ENCODE measurements around the gene TNFRSF13B. TPM values are rescaled to one million over a fixed set of nuclear protein-coding genes. Genes with fewer than 3 reads are reported as not detected.

TNFRSF13B gene
- total RNA-seq, 4 donors from 2014 or later = 0.66 TPM; not detected in 3

GRCh38 chr17:16929757-16930520 is 42.0 kb downstream of the TNFRSF13B start:
- H3K27me3 ChIP-seq = peaks cover 0 to 5% (median 0%) of the 10 kb centered on the region in 4 donors
- H3K9me3 ChIP-seq = no peaks in the 10 kb centered on the region
- H3K27ac ChIP-seq (replicated peaks in 1 of 4) = no peak overlapping the region
- WGBS = 90% methylated on average over 12 of the region's 17 CpGs
- DNase-seq (ENCODE audit: extremely low spot score) = no peak
- no peak overlapping the region for H3K4me3 ChIP-seq
- H3K36me3 ChIP-seq = no peaks in the 10 kb centered on the region
- intact Hi-C loops (cut with DNase I) = no loop called here
- TF ChIP-seq POLR2AphosphoS5 (IDR thresholded peaks at IDR 0.05) = no peak
- no peak for TF ChIP-seq POLR2A (IDR thresholded peaks at IDR 0.05; ENCODE audit: low read depth)
- TF ChIP-seq EP300 (IDR thresholded peaks at IDR 0.05) = no peak
- TF ChIP-seq CTCF (IDR thresholded peaks at IDR 0.05) = no peak
- no peaks in the 10 kb centered on the region for H3K4me1 ChIP-seq

- Histone ChIP-seq H3K9me3 (no peaks in the 10 kb centered on the region), H3K27ac (replicated peaks in 1 of 4) (no peak overlapping the region), H3K27me3 (peaks cover 0 to 1% (median 0%) of the 10 kb centered on the region in 4 donors), H3K36me3 (no peaks in the 10 kb centered on the region), H3K4me3 (no peak overlapping the region), H3K4me1 (no peaks in the 10 kb centered on the region)
- intact Hi-C loops (cut with DNase I) = no loop called here
- 86% methylated on average over 10 of the region's 12 CpGs for WGBS
- no peak for DNase-seq (ENCODE audit: extremely low spot score)
- no peak for TF ChIP-seq CTCF (IDR thresholded peaks at IDR 0.05)
- TF ChIP-seq POLR2AphosphoS5 (IDR thresholded peaks at IDR 0.05) = no peak
- TF ChIP-seq EP300 (IDR thresholded peaks at IDR 0.05) = no peak
- no peak for TF ChIP-seq POLR2A (IDR thresholded peaks at IDR 0.05; ENCODE audit: low read depth)
Observed at GRCh38 chr17:16929035-16929680, 42.8 kb downstream of the TNFRSF13B start.

- 46% methylated on average over 4 of the region's 8 CpGs for WGBS
- Histone ChIP-seq H3K27ac (replicated peaks in 1 of 4) (no peak overlapping the region), H3K36me3 (no peaks in the 10 kb centered on the region), H3K27me3 (no peaks in the 10 kb centered on the region), H3K4me1 (no peaks in the 10 kb centered on the region), H3K9me3 (no peaks in the 10 kb centered on the region), H3K4me3 (no peak overlapping the region)
- TF ChIP-seq CTCF (IDR thresholded peaks at IDR 0.05) (no peak), POLR2AphosphoS5 (IDR thresholded peaks at IDR 0.05) (no peak), EP300 (IDR thresholded peaks at IDR 0.05) (no peak), POLR2A (IDR thresholded peaks at IDR 0.05; ENCODE audit: low read depth) (no peak)
- intact Hi-C loops (cut with DNase I) = no loop called here
- DNase-seq (ENCODE audit: extremely low spot score) = no peak
Observed at GRCh38 chr17:16928406-16929034, 43.4 kb downstream of the TNFRSF13B start.

GRCh38 chr17:16927641-16928321 is 44.1 kb downstream of the TNFRSF13B start:
- no peaks in the 10 kb centered on the region for H3K4me1 ChIP-seq
- DNase-seq (ENCODE audit: extremely low spot score) = no peak
- no peaks in the 10 kb centered on the region for H3K36me3 ChIP-seq
- H3K9me3 ChIP-seq = no peaks in the 10 kb centered on the region
- H3K27me3 ChIP-seq = no peaks in the 10 kb centered on the region
- TF ChIP-seq EP300 (IDR thresholded peaks at IDR 0.05) = no peak
- TF ChIP-seq POLR2AphosphoS5 (IDR thresholded peaks at IDR 0.05) = no peak
- TF ChIP-seq CTCF (IDR thresholded peaks at IDR 0.05) = no peak
- TF ChIP-seq POLR2A (IDR thresholded peaks at IDR 0.05; ENCODE audit: low read depth) = no peak
- H3K27ac ChIP-seq (replicated peaks in 1 of 4) = no peak overlapping the region
- intact Hi-C loops (cut with DNase I) = no loop called here
- WGBS = 81% methylated on average over 7 of the region's 18 CpGs
- H3K4me3 ChIP-seq = no peak overlapping the region

Measured in esophagus muscularis mucosa (tissue), 4 donors.